ENCODE measurements around the gene DBT.
A peak's percentile ranks its signal among the peaks of the same experiment; 100 is the strongest.

The DBT gene

DNA sequence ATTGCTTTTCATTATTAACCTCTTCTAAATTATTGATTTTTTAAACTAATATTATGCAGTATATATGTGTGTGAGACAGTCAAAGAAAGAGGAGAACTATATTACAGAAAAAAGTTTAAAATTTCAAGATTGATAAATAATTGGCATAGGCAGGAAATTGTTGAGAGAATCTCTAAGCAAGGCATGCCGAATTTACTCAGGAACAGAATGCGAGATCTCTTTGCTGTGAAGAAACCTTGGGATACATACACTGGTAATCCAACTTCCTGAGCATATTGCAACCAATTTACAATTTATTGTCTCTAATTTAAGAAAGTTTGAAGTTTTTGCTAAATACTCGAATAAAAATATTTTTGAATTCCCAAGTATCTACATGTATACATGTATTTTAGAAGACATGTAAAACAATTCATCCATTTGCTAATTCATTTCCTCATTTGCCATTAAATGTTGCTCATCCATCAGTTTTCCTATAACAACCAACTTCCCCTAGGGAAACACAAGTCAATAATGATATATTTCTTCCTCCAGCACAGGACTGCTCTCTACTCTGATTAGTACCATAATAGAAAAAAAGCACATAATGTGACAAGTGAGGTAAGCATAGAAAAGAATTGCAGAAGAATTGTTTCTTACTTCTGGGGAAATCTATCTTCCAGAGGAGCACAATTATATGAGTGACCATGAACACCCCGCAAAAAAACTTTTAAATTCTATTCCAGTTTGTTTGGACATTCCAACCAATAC lies 72.2 kb downstream of the DBT start:
- TF ChIP-seq, protein P1, sequence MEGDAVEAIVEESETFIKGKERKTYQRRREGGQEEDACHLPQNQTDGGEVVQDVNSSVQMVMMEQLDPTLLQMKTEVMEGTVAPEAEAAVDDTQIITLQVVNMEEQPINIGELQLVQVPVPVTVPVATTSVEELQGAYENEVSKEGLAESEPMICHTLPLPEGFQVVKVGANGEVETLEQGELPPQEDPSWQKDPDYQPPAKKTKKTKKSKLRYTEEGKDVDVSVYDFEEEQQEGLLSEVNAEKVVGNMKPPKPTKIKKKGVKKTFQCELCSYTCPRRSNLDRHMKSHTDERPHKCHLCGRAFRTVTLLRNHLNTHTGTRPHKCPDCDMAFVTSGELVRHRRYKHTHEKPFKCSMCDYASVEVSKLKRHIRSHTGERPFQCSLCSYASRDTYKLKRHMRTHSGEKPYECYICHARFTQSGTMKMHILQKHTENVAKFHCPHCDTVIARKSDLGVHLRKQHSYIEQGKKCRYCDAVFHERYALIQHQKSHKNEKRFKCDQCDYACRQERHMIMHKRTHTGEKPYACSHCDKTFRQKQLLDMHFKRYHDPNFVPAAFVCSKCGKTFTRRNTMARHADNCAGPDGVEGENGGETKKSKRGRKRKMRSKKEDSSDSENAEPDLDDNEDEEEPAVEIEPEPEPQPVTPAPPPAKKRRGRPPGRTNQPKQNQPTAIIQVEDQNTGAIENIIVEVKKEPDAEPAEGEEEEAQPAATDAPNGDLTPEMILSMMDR (IDR thresholded peaks at IDR 0.05; ENCODE audit: control insufficient read depth, insufficient read depth, low read depth, low read length, missing control alignments) = no peak
- no peak overlapping the region for H3K4me3 ChIP-seq (ENCODE audit: control insufficient read depth, low read depth, low read length)
- DNase-seq (ENCODE audit: low read depth) = no peak

DNA sequence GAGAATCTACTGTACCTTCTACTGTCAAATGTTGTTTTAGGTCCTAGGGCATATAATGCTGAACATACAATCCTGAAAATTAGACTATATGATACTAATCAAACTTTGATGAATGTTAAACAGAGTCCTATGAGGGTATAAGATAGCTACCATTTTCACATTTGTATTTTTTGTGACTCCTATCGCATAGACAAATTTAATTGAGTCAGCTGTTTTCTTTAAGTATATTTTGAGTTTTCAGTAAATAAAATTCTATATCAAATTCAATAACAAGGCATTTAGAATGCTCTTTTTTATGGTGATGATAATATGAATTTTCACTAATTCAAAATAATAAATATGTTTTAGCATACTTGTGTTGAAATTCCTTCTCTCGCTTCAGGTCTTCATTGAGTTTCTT lies 81.6 kb downstream of the DBT start:
- TF ChIP-seq, protein P1 (IDR thresholded peaks at IDR 0.05; ENCODE audit: control insufficient read depth, insufficient read depth, low read depth, low read length, missing control alignments) = no peak
- H3K4me3 ChIP-seq (ENCODE audit: control insufficient read depth, low read depth, low read length) = no peak overlapping the region
- DNase-seq (ENCODE audit: low read depth) = no peak

DNA sequence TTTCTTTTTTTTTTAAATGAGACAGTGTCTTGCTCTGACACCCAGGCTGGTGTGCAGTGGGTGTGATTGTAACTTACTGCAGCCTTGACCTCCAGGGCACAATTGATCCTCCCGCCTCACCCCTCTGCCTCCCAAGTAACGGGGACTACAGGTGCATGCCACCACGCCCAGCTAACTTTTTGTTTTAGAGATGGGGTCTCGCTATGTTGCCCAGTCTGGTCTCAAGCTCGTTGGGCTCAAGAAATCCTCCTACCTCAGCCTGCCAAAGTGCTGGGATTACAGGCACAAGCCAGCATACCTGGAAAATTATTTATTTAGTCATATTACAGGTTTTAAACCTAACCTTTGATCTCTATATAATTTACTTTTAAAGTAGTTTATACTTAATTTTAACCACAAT lies 84.9 kb downstream of the DBT start:
- no peak overlapping the region for H3K4me3 ChIP-seq (ENCODE audit: control insufficient read depth, low read depth, low read length)
- TF ChIP-seq, protein P1 (IDR thresholded peaks at IDR 0.05; ENCODE audit: control insufficient read depth, insufficient read depth, low read depth, low read length, missing control alignments) = no peak
- DNase-seq (ENCODE audit: low read depth) = no peak

GRCh38 chr1:100164216-100164615 lies 85.4 kb downstream of the DBT start:
- H3K4me3 ChIP-seq (ENCODE audit: control insufficient read depth, low read depth, low read length) = no peak overlapping the region
- TF ChIP-seq, protein P1 (IDR thresholded peaks at IDR 0.05; ENCODE audit: control insufficient read depth, insufficient read depth, low read depth, low read length, missing control alignments) = no peak

DNA sequence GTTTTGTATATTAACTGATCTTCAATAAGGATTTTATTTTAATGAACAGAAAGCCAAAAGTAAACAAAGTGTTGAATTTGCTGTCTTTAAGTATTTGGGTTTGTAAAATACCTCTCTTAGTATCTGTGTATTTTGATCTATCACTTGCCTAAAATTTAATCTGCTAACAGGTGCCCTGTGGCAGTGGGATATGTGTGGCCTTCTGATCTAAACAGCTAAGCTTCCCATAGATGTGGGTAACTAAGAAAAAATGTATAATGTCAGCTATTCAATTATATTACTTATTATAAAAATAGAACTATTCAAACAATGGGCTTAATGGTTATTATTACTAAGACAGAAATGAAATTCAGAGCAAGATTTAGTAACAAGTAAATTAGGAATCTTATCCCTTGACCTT lies 86.8 kb downstream of the DBT start:
- TF ChIP-seq, protein P1 (IDR thresholded peaks at IDR 0.05; ENCODE audit: control insufficient read depth, insufficient read depth, low read depth, low read length, missing control alignments) = no peak
- no peak overlapping the region for H3K4me3 ChIP-seq (ENCODE audit: control insufficient read depth, low read depth, low read length)
- DNase-seq (ENCODE audit: low read depth) = no peak

More at GRCh38 chr1:100164216-100164615, 85.4 kb downstream of the DBT start:
- peak; percentile 57 for DNase-seq (ENCODE audit: low read depth)

GRCh38 chr1:100152271-100152670 lies 97.4 kb downstream of the DBT start:
- no peak for DNase-seq (ENCODE audit: low read depth)
- TF ChIP-seq, protein P1 (IDR thresholded peaks at IDR 0.05; ENCODE audit: control insufficient read depth, insufficient read depth, low read depth, low read length, missing control alignments) = no peak
- H3K4me3 ChIP-seq (ENCODE audit: control insufficient read depth, low read depth, low read length) = no peak overlapping the region
